Right atrium auricular region (tissue), 2 donors: Measurements from ENCODE around the gene BID. TPM values are rescaled to one million over a fixed set of nuclear protein-coding genes. Genes with fewer than 3 reads are reported as not detected.

Experiments
- DNase-seq: peaks from one replicate; pipeline ENCODE4 v3.0.0-alpha.2; 2019; ENCODE audit warnings: low spot score
- H3K27ac ChIP-seq, 2 donors: fragments of 200-600 bp; sonication (generic); 1 replicate in 1 of 2; 2 replicates in 1 of 2; pipeline ENCODE4 v1.5.1; 2016 to 2019
- H3K27me3 ChIP-seq, 2 donors: fragments of 200-600 bp; sonication (generic); one replicate each; pipeline versions ENCODE4 v1.5.1 to v1.6.0; 2017 to 2019
- H3K36me3 ChIP-seq: fragments of 200-600 bp; sonication (generic); one replicate; pipeline ENCODE4 v1.5.1; 2016
- H3K4me1 ChIP-seq, 2 donors: fragments of 200-600 bp; sonication (generic); one replicate each; pipeline versions ENCODE4 v1.5.1 to v1.6.0; 2017 to 2019
- H3K4me3 ChIP-seq, 2 donors: fragments of 200-600 bp; sonication (generic); 1 replicate in 1 of 2; 2 replicates in 1 of 2; pipeline ENCODE4 v1.5.1; 2017 to 2019; ENCODE audit warnings: mild to moderate bottlenecking in 1 of 2, moderate library complexity in 1 of 2
- H3K9me3 ChIP-seq, 2 donors: fragments of 200-600 bp; sonication (generic); one replicate each; pipeline ENCODE4 v1.5.1; 2019
- CTCF ChIP-seq, 2 donors: fragments of 200-600 bp; sonication (generic); IDR thresholded peaks; one replicate each; pipeline ENCODE4 v1.5.1; 2019; ENCODE audit warnings: antibody characterized with exemption in 2 of 2
- total RNA-seq, 2 donors: library from RNA; depleted of rRNA; stranded (reverse); fragments of >200 nt; gene quantifications; one replicate each; pipeline ENCODE4 v1.1.0, GENCODE V29; 2016

BID gene
- total RNA-seq, 2 donors from 2014 or later: 10.5 to 14.1 TPM

- no peak for TF ChIP-seq CTCF (IDR thresholded peaks at IDR 0.05)
- Histone ChIP-seq H3K36me3 (peaks cover 55% of the 10 kb centered on the region), H3K4me3 (no peak overlapping the region), H3K27ac (no peak overlapping the region), H3K9me3 (no peaks in the 10 kb centered on the region), H3K27me3 (no peaks in the 10 kb centered on the region), H3K4me1 (peaks cover 0 to 6% of the 10 kb centered on the region in 2 donors)
- no peak for DNase-seq
Measured at GRCh38 chr22:17814830-17815229, 40.6 kb upstream of the BID start.

GRCh38 chr22:17814084-17814483, 39.8 kb upstream of the BID start:
- H3K27ac ChIP-seq: no peak overlapping the region
- H3K36me3 ChIP-seq: peaks cover 58% of the 10 kb centered on the region
- no peak for DNase-seq
- peaks cover 0 to 6% of the 10 kb centered on the region in 2 donors for H3K4me1 ChIP-seq
- H3K27me3 ChIP-seq: no peaks in the 10 kb centered on the region
- no peaks in the 10 kb centered on the region for H3K9me3 ChIP-seq
- no peak for TF ChIP-seq CTCF (IDR thresholded peaks at IDR 0.05)
- no peak overlapping the region for H3K4me3 ChIP-seq

- no peaks in the 10 kb centered on the region for H3K27me3 ChIP-seq
- DNase-seq: no peak
- H3K4me1 ChIP-seq: peaks cover 0 to 6% of the 10 kb centered on the region in 2 donors
- no peaks in the 10 kb centered on the region for H3K9me3 ChIP-seq
- no peak overlapping the region for H3K4me3 ChIP-seq
- H3K27ac ChIP-seq: peak overlapping the region in 1 of 2 donors; percentile 17
- TF ChIP-seq CTCF (IDR thresholded peaks at IDR 0.05): no peak
- peaks cover 64% of the 10 kb centered on the region for H3K36me3 ChIP-seq
Measured at GRCh38 chr22:17811119-17811518, 36.9 kb upstream of the BID start.

GRCh38 chr22:17810570-17811116, 36.4 kb upstream of the BID start:
- DNase-seq: no peak
- H3K27ac ChIP-seq: peak overlapping the region in 1 of 2 donors; percentile 17
- H3K36me3 ChIP-seq: peaks cover 65% of the 10 kb centered on the region
- no peak overlapping the region for H3K4me3 ChIP-seq
- H3K4me1 ChIP-seq: peaks cover 0 to 6% of the 10 kb centered on the region in 2 donors
- H3K27me3 ChIP-seq: no peaks in the 10 kb centered on the region
- no peaks in the 10 kb centered on the region for H3K9me3 ChIP-seq
- TF ChIP-seq CTCF (IDR thresholded peaks at IDR 0.05): no peak

GRCh38 chr22:17808693-17809403, 34.6 kb upstream of the BID start:
- H3K27ac ChIP-seq: peak overlapping the region; percentile 18 to 32
- TF ChIP-seq CTCF (IDR thresholded peaks at IDR 0.05): no peak
- no peak overlapping the region for H3K4me3 ChIP-seq
- H3K9me3 ChIP-seq: no peaks in the 10 kb centered on the region
- H3K36me3 ChIP-seq: peaks cover 69% of the 10 kb centered on the region
- peaks cover 0 to 6% of the 10 kb centered on the region in 2 donors for H3K4me1 ChIP-seq
- no peaks in the 10 kb centered on the region for H3K27me3 ChIP-seq
- DNase-seq: no peak
